Mucosa of descending colon (tissue), 3 donors: Measurements from ENCODE around the gene SCN4B. TPM values are rescaled to one million over a fixed set of nuclear protein-coding genes. Genes with fewer than 3 reads are reported as not detected.

ENCODE experiments used
- ATAC-seq: fragments of 200-7000 bp; cut with Tn5 transposase; one replicate; pipeline ENCODE4 v1.9.1; 2020; ENCODE audit warnings: mild to moderate bottlenecking, moderate library complexity
- DNase-seq, 3 donors: peaks; one replicate each; pipeline ENCODE4 v3.0.0-alpha.2; 2020
- H3K36me3 ChIP-seq: fragments of 200-600 bp; one replicate; pipeline ENCODE4 v1.8.0; 2021; ENCODE audit warnings: low read depth, mild to moderate bottlenecking
- H3K4me1 ChIP-seq: fragments of 200-600 bp; one replicate; pipeline ENCODE4 v1.8.0; 2021; ENCODE audit warnings: low read depth, mild to moderate bottlenecking
- H3K4me3 ChIP-seq: fragments of 200-600 bp; one replicate; pipeline ENCODE4 v1.8.0; 2021; ENCODE audit warnings: mild to moderate bottlenecking
- H3K9me3 ChIP-seq: fragments of 200-600 bp; one replicate; pipeline ENCODE4 v1.8.0; 2021; ENCODE audit warnings: mild to moderate bottlenecking
- intact Hi-C, 2 donors: fragments of 100-400 bp; cut with DNase I in 1 of 2; cut with micrococcal nuclease in 1 of 2; formaldehyde crosslinking; loops; one replicate each; pipeline versions ENCODE4 v1.11.0 to v1.11.1; 2022; cut with DNase I, micrococcal nuclease
- total RNA-seq, 3 donors: library from RNA; stranded (reverse); fragmentation: NEBNext Ultra II Directional in 2 of 3; extraction: Animal tissue kit (Norgen Biotek cat#: 25700) in 2 of 3; gene quantifications; one replicate each; pipeline versions ENCODE4 v1.2.1 to v1.2.4, GENCODE V29; 2021 to 2023
- TF ChIP-seq, protein P1 (sequence below): fragments of 200-600 bp; IDR thresholded peaks from one replicate; pipeline ENCODE4 v1.8.0; 2022; ENCODE audit warnings: antibody characterized with exemption, mild to moderate bottlenecking
- donor health status: DM: no; HTN: no; CAD: no; lungs with moderate emphysema.
- donor health status: DM: no; HTN: no; CAD: no.
- donor health status: DM: no; HTN: yes; CAD: no.

SCN4B gene
- total RNA-seq, 3 donors from 2014 or later, result 1.0 to 2.6 (median 1.2) TPM

DNA sequence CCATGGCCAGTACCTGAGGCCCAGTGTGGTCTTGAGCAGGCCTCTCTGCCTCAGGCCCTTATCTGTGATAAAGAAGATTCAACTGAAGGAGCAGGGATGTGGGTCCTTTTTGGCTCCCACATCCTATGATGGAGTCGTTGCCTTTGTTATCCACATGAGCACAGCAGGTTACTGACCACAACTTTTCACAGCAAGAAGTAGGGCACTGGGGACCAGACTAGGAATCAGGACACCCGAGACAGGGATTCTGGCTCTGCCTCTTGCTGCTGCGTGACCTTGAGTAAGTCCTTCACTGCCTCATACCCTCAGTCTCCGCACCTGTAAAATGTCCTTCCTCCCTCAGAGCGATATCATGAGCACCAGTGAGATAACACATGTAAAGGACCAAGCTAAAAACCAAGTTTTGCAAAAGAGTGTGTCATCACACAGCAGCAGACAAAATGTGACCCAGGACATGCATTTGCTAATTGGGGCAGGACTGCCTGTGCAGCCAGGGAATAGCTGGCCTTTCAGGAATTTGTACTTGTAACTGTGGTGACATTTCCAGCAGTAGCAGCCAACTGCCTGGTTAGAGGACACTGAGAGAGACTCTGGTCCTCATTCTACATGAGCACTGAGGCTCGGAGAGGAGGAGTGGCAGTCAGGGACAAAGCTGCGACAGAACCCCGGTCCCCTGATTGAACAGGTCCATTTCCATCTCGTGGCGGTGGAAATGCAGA lies 52.6 kb downstream of the SCN4B start:
- no peaks in the 10 kb centered on the region for H3K9me3 ChIP-seq
- H3K4me1 ChIP-seq, result no peaks in the 10 kb centered on the region
- no peak overlapping the region for H3K4me3 ChIP-seq
- ATAC-seq (no peak), DNase-seq (no peak)
- TF ChIP-seq, protein P1, sequence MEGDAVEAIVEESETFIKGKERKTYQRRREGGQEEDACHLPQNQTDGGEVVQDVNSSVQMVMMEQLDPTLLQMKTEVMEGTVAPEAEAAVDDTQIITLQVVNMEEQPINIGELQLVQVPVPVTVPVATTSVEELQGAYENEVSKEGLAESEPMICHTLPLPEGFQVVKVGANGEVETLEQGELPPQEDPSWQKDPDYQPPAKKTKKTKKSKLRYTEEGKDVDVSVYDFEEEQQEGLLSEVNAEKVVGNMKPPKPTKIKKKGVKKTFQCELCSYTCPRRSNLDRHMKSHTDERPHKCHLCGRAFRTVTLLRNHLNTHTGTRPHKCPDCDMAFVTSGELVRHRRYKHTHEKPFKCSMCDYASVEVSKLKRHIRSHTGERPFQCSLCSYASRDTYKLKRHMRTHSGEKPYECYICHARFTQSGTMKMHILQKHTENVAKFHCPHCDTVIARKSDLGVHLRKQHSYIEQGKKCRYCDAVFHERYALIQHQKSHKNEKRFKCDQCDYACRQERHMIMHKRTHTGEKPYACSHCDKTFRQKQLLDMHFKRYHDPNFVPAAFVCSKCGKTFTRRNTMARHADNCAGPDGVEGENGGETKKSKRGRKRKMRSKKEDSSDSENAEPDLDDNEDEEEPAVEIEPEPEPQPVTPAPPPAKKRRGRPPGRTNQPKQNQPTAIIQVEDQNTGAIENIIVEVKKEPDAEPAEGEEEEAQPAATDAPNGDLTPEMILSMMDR, result no peak
- intact Hi-C loops, result no loop called here
- H3K36me3 ChIP-seq, result peaks cover 5% of the 10 kb centered on the region

DNA sequence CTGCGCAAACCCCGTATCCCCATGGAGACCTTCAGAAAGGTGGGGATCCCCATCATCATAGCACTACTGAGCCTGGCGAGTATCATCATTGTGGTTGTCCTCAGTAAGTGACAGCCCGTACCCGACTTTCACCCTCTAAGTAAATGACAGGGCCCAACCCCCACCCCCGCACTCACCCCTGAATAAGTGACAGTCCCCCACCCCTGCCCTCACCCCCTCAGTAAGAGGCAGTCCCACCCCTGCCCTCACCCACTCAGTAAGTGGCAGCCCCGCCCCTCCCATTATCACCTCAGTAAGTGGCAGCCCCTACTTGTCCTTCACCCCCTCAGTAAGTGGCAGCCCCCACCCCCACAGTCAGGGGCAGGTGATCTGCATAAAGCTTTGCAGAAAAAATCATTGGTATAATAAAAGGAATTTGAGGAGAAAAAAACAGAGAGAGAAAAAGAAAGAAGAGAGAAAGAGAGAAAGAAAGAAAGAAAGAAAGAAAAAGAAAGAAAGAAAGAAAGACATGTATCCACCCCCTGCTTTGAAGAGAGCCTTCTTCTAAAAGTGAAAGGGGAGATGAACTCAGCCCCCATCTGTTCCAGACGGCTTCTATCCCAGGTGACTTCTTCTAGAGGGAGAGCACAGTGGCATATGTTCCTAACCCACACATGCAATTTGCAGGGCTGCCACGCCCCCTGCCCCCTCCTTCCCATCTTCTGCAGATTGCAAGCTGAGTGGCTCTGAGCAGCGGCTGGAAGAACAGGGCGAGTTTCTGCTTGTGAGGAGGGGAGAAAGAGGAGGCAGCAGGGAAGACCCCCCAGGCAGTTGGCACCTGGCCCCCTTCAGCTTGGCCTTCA lies 53.4 kb downstream of the SCN4B start:
- H3K4me1 ChIP-seq, result no peaks in the 10 kb centered on the region
- H3K4me3 ChIP-seq, result no peak overlapping the region
- no peak for ATAC-seq
- intact Hi-C loops, result no loop called here
- DNase-seq, result no peak
- TF ChIP-seq, protein P1, result no peak
- H3K36me3 ChIP-seq, result peaks cover 5% of the 10 kb centered on the region
- no peaks in the 10 kb centered on the region for H3K9me3 ChIP-seq

DNA sequence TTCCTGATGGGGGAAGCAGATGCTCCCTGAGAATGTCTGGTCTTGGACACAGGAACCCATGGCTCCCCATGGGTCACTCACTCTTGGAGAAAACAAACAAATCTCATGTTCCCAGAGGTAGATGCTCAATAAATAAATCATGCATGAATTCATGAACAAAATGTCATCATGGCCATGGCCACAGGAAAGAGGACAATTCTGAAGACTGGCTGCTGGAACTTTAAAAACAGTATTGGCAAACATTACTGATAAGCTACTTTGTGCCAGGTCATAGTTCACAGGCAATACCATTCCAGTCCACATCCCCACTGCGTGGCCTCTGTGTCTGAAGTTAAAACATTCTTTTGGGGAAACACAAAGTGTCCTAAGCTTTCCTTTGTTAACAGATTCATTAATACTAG lies 56.7 kb downstream of the SCN4B start:
- H3K36me3 ChIP-seq, result peaks cover 5% of the 10 kb centered on the region
- no peak for ATAC-seq
- H3K9me3 ChIP-seq, result no peaks in the 10 kb centered on the region
- peaks cover 12% of the 10 kb centered on the region for H3K4me1 ChIP-seq
- no peak for DNase-seq
- no peak overlapping the region for H3K4me3 ChIP-seq
- intact Hi-C loops, result no loop called here
- TF ChIP-seq, protein P1, result no peak

DNA sequence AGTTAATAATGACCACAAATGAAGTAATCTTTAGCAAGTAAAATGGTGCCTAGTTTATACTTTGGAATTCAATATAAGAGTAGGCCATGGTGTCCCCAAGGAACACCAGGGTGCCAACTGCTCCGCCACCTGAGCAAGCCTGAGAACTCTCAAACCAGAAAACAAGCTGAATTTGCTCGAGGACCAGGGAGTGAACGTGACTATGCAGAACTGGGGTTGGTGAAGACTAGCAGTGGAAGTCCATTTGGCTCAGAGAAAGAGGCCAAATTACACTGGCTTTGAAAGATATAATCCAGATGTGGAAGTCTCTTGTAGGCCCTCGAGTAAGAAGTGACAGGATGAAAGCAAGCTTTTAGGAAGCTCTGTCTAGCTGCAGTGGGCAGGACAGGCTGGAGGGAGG lies 57.1 kb downstream of the SCN4B start:
- Histone ChIP-seq H3K4me3 (no peak overlapping the region), H3K4me1 (peaks cover 15% of the 10 kb centered on the region), H3K36me3 (peaks cover 5% of the 10 kb centered on the region), H3K9me3 (no peaks in the 10 kb centered on the region)
- ATAC-seq (no peak), DNase-seq (no peak)
- intact Hi-C loops, result no loop called here
- TF ChIP-seq, protein P1, result no peak

DNA sequence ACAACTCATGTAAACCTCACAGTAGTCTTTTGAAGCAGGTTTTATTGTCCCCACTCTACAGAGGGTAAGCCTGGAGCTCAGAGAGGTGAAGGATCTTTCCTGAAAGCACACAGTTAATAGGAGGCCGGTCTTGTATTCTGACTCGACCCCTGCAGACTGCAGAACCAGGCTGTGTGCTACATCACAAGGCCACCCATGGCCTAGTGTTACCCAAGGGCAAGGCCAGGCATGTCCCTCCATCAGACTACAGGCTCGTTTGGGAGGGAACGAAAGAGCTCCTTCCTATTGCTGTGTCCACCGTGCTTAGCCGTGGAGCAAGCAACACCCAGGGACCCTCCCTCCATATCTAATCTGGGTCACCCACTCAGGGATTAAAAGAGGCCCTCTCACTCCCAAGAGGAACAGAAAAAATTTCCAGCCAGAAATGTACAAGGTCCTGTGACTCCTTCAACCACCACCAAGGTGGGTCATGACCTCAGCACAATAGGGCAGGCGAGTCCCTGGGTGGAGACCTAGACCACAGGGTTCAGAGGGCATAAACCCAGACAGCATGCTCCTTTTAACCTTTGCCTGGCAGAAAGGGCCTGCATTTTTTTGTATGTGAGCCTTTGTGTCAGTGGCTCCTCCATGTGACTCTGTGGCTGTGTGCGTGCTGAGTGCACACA lies 59.6 kb downstream of the SCN4B start:
- no peak for ATAC-seq
- Histone ChIP-seq H3K9me3 (no peaks in the 10 kb centered on the region), H3K4me1 (peaks cover 27% of the 10 kb centered on the region), H3K4me3 (no peak overlapping the region), H3K36me3 (peaks cover 5% of the 10 kb centered on the region)
- TF ChIP-seq, protein P1, result no peak
- DNase-seq, result no peak
- intact Hi-C loops, result no loop called here
